Retina (tissue), 1 donor: ENCODE data around the gene TP63.
"Not testable (repeated sequence)": the region's sequence is repeated elsewhere in the genome, so short reads cannot be mapped to it uniquely, and the experiment has no call there.

Experiments
- DNase-seq: peaks from one replicate; pipeline ENCODE4 v3.0.0-alpha.2; 2016

The TP63 gene

DNA sequence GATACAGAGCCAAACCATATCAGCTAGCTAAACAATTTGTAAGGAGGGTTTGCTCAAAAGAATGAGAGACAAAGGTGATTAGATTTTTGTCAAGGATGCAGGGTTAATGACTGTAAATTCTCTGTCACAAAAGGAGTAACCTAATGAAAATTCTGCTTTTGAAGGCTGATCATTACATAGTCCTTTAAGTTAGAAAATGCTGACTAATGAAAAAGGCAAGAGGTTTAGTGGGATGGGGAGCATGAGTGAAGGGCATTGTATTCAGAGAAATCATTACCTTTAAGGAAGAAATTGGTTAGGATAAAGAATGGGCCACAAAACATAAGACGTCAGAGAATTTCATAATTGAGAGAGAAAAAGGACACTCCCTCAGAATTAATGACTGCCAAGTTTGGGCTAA is 97.7 kb downstream of the TP63 start:
- no peak for DNase-seq

DNA sequence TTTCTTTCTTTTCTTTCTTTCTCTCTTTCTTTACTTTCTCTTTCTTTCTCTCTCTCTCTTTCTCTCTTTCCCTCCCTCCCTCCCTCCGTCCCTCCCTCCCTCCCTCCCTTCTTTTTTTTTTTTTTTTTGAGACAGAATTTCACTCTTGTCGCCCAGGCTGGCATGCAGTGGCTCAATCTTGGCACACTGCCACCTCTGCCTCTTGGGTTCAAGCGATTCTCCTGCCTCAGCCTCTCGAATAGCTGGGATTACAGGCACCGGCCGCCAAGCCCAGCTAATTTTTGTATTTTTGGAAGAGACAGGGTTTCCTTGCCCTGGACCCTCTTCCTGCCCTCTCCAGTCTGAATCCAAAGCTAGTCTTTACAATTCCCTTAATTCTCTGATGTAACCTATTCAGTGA is 102.9 kb downstream of the TP63 start:
- no peak for DNase-seq

DNA sequence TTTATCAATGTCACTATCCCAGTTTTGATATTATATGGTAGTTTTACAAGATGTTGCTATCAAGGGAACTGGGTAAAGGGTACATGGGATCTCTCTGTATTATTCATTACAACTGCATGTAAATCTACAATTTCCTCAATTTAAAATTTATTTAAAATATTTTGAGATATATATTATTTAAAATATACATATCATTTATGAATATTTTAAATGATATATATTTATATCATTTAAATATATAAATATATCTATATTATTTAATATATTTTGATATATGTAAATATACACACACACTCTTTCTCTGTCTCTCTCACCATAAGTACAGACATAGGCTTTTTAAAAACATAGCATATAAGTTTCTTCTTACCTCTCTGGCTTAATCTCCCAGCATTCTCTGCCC is 104.7 kb downstream of the TP63 start:
- DNase-seq: no peak

DNA sequence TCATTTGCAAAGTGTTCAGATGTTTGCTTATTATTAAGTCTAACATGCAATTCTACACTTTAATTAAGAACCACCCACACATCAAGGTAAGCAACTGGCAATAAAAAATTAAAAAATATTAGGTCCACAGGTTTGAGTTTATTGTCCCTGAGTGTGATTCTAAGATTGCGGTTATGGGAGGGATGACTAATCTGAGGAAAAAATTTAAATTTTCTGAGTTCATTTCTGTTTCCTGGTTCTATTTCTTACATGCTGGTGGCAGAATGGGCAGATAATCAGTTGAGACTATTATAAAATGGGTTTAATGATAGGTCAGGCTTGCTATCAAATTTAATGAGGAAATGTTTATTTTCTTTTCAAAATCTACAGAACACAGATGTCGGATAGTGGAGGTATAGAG is 105.9 kb downstream of the TP63 start:
- no peak for DNase-seq

DNA sequence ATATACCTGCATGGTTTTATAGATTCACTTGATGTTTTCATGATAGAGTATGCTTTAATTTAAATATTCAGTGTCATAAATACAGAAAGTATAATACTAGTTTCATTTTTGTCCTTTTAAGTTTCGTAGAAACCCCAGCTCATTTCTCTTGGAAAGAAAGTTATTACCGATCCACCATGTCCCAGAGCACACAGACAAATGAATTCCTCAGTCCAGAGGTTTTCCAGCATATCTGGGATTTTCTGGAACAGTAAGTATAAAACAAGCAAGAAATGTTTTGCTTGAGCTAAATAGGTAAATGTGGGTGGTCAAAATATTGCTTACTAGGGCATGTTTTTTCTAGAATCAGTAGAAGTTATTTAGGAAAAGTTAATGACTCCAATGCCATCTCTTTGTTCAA is 106.4 kb downstream of the TP63 start:
- no peak for DNase-seq

DNA sequence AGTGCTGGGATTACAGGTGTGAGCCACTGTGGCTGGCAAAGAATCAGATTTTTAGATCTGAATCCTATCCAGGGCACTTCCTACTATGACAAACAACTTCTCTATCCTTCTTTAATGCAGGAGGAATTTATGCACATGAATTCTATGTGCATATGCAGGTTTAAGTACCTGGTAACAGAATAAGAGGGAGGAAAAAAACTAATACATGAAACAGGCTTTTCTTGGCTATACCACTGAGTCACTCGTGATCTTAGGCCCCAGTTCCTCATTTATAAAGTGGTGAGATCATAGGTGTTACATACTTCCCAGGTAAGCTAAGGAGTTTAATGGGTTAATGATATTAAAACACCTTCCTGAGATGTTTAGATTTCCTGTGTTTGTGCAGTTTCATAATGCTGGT is 108.2 kb downstream of the TP63 start:
- no peak for DNase-seq

DNA sequence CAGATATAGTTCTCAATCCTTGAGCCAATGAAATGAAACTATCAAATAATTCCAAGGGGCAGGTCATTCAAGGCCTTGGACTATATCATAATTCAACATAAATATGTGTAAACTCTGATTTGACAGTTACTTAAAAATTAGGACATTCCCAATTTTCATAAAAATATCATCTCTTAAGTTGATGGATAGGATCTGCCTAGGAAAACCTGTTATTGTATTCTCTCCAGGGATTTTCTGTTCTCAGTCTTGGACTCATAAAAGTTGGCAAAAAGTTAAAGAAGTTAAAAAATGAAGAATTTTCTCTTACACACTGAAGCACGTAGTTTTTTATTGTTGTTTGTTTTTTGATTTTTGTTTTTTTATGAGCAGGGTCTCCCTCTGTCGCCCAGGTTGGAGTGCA is 109.0 kb downstream of the TP63 start:
- no peak for DNase-seq

DNA sequence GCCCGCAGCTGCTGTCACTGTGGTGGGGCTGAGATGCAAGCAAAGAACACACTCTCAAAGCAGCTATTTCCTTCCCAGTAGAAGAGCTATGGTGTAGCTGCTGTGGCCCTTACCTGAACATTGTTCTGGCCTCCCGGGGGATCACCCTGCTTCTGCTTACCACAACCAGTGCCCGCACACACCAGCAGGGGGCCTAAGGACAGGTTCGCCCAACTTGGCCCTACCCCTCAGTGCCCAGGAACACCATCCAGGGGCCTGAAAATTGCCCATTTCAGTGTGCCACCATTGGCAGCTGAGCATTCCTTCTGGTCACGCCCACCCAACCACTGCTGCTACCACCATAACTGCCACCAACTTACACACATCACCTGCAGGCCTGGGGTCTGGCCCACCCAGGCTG is 113.0 kb downstream of the TP63 start:
- DNase-seq: no peak

DNA sequence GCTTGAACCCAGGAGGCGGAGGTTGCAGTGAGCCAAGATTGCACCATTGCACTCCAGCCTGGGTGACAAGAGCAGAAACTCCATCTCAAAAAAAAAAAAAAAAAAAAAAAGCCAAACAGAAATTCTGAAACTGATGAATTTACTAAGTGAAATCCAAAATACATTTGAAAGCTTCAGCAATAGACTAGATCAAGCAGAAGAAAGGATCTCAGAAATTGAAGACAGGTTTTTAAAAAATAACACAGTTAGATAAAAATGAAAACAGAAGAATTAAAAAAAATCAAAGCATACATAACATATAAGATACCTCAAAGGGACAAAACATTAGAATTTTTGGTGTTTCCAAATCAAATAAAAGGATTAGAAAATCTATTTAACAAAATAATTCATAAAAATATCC is 114.4 kb downstream of the TP63 start:
- DNase-seq: no peak

DNA sequence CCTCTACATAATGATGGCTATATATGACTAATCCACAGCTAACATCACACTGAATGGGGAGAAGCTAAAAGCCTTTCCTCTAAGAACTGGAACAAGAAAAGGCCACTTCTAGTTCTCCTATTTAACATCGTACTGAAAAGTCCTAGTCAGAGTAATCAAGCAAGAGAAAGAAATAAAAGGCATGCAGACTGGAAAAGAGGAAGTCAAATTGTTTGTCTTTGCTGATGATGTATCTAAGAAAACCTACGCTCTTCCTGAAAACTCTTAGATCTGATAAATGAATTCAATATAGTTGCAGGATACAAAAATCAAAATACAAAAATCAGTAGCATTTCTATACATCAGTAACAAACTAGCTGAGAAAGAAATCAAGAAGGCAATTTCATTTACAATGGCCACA is 116.9 kb downstream of the TP63 start:
- DNase-seq: no peak

DNA sequence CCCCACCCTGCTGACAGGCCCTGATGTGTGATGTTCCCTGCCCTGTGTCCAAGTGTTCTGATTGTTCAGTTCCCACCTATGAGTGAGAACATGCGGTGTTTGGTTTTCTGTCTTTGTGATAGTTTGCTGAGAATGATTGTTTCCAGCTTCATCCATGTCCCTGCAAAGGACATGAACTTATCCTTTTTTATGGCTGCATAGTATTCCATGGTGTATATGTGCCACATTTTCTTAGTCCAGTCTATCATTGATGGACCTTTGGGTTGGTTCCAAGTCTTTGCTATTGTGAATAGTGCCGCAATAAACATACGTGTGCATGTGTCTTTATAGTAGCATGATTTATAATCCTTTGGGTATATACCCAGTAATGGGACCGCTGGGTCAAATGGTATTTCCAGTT is 119.8 kb downstream of the TP63 start:
- not testable (repeated sequence) for DNase-seq

DNA sequence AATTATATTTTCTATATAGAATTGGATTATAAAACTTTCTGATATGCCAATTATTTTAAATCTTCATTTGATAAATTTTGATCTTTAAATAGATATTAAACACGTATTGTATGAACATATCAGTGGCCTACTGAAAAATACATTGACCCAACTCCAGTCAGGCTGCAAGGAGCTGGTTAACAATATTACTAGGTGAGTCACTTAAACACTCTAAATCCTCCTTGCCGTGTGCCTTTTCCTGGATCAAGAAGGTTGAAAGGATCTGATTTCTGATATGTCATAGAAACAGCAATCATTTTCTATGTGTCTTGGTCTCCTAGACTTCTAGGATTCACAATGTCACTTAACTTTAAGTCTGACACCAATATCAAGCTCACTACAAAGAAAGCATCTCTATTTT is 123.2 kb downstream of the TP63 start:
- DNase-seq: no peak

DNA sequence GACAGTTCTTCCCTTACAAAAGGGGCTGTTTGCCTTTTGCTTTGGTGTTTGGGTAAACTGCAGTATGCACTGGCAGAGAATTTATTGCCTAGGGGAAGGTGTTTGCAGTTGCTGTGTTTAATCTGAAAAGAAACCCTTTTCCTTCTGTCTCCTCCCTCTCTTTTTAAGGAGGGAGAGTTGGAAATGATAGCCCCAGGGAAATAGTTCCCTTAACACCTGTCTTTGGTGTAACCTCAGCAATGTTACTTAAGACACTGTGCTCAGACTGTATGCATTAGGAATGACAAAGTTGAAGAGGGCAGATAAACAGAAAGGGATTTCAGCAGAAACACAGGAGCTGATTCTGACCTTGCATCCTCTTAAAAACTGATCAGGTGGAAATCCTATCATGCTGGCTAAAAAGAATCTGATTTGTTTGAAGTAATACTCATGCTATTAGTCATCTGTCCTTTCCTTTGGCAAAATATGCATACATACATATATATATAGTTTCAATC is 125.4 kb downstream of the TP63 start:
- DNase-seq: no peak

DNA sequence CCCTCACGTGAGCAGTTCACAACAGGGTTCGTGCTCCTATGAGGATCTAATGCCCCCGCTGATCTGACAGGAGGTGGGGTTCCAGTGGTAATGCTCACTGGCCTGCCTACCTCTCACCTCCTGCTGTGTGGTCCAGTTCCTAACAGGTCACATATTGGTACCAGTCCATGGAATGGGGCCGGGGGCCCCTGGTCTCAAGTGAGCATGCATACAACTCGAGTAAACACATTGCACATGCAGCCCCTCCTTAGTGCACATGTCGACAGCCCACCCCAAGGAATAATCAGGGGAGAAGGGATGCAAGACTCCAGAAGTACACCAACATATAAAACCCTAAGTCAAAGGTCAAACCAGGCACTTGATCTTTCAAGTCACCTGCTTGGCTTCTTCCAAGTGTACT is 127.0 kb downstream of the TP63 start:
- no peak for DNase-seq

DNA sequence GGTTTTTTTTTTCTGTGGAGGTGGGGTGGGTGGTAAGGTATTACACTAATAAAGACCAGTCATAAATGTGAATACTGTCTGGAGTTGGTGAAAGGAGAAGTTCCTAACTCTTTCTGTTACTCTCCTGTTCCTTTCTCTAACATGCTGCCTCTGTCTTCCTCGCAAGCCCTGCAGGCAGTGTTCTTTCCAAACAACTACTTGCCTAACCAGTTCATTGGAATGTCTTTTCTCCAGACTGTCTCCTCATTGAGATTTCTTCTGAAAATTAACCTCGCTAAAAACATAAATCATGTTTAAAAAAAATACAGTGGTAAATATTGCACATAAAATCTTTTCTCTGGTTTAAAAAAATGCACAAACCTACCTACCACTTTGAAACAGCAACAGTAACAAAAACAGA is 135.2 kb downstream of the TP63 start:
- no peak for DNase-seq

DNA sequence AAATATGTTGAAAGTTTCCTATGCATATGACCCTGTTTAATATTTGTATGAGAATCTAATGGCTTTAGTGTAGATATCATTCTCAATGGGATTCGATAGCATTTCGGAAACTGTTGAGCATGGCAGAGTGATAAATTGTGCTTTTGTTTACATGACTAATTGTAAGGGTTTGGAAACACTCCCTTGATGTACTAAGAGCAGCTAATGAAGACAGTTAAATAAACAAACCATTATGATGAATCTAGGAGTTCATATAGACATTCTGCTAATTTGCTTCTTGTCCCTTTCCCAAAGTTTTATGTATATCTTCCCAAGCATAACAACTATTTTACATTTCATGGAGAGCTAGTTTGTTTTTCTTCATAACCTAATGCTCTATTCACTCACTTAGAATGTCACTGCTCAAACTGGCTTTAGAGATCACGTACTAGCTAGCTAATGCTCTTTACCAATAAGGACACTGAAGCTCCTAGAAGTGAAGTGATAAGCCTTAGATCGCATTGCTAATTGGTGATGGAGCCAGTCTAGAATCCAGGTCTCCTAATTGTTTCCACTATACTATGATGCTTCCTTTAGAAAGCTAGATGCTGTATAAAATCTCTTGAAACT is 140.8 kb downstream of the TP63 start:
- no peak for DNase-seq

DNA sequence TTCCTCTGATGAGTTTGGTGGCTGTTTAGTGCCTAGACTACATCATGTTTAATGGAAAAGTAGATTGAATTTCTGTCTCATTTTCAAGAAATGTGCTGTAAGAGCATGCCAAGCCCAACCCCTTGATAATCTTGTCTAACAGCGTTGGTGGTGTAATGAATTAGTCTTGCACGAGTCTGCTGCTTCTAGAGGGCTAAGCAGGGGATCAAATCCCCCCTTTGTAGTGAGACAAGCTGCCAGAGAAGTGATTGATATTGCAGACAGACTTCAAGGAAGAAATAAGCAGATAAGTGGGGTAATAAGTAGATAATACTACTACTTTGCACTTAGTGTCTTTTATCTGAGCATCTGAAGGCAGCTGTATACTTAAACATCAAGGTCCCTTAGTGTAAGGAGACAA is 141.4 kb downstream of the TP63 start:
- no peak for DNase-seq

DNA sequence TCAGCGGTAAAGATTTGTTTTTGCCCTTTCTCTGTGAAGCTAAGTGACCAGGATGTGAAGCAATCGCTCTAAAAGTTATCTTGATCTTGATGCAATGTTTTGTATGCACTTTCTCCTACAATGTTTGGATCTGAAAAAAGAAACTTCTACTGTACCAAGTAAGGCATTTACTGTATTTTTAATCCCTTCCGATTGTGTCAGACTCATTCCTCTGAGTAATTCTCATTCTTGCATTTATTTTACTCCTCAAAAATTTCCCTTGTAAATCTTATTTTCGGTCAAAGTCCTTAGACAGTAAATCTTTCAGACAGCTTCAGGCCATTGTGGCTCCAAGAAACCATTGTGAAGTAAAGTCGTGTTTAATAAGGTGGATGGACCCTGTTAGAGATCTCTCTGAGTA is 141.9 kb downstream of the TP63 start:
- DNase-seq: no peak

DNA sequence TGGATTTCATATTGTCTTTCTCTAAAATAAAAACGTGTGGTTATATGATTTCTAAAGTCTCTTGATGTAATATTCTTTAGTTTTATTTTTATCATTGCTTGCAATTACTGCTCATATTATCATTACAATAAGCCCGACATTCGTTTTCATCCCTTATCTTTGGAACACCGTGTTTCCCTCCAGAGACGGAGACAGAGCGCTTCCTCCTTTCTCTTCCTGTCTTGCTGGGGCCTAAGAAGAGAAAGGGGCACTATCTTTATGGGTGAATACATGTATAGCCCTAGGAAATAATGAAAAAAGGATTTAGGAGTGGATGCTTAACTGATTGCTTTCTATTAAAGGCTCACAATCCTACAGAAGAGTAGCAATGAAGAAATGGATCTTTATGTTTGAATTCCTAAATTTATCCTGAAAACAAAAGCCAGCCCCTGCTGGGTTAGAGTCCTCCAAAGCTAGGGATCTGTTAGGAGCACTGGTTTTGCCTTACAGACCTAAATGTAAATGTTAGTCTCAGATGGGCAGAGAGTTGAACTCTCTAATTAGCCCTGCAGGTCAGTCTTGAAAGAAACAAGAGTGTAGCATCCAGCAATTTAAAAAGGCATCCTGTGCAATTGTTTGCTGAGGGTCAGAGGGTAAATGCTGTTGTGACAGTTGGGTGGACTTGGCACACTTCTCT is 145.1 kb downstream of the TP63 start:
- no peak for DNase-seq

DNA sequence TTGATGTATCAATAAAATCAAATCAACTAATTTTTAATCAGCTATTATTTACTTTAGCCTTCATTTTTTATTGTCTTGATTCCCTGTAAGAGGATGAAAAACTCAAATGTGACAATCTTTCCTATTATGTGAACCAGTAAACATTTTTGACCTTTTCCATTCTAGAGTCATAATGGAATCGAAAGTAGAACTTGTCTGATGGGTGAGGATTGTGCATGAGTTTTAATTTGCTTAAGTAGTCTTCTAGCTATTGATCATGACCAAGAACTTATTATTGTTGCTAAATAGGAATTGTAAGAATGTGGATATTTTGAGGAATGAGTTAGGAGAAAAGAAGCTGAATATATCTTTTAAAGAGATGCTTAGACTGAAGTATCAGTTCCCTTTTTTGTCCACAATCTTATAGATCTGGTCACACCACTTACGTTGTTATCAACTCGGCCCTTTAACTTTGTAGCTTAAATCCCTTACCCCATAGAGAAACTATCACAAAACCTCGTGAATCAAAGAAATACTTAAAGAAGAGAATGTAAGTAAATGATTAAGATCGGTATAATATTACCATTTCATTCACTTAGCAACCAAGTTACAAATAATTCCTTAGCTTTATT is 147.3 kb downstream of the TP63 start:
- DNase-seq: no peak

DNA sequence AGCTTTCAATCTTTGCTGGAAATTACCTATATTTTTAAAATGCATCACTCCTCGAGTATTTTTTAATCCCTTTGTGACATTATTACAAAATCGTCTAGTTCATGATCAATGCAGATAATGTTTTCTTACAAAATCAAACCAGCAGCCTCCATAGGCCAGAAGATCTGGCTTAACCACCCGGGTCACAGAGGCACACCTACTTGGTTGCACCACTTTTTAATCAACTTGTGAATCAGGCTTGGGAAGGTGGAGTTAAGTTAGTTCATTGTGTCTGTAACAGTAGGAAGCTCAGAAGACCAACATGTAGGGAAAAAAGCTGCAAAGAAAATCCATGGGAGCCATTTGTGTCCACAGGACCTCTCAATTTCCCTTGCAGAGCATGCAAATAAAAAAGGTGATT is 148.0 kb downstream of the TP63 start:
- no peak for DNase-seq

DNA sequence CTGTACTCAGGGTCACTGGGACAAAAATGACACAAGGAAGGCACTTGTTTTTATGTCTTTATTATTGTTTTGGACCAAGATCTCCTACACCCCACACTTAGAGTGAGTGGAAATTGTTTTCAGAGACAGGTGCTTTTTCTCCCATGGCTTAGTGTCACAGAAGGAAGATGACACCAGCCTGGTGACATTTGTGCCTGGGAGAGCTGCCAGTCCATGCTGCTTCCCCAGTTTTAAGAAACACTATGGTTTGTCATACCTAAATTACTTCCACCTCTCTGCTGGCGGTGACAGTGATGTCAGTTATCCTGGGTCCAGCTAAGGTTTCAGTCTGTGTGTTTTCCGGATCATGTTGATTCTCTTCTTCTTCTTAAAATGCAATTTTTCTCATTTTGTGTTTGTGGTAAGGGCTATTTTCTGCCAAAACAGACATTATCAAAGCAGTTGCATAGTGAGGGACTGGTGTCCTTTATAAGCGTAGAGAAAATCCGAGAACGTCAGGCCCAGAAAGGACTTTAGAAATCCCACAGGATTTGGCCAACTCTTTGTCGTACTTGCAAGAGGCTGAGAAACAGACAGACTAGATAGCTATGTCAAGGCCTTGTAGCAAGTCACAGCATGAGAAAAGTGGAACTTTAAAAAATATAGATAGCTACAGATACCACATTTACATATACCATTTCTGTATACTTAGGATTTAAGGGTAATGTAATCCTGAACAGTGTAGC is 149.5 kb downstream of the TP63 start:
- DNase-seq: no peak

DNA sequence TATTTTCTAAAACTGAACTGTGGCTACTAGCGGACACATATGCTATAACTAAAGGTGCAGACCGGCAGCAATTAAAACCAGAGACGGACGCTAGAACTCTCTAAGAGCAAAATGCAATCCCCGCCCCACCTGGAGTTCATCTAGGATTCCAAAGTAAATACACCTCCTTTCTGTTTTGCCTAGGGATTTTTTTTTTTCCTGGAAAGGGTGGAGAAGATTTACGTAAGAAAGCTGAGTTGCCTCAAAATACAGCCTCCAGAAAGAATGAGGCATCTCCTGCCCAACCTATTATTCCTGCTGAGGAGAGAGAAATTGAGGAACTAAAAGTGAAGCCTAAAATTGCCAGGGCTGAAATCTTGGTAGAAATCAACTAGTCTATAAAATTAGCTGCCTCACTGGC is 150.2 kb downstream of the TP63 start:
- DNase-seq: no peak

DNA sequence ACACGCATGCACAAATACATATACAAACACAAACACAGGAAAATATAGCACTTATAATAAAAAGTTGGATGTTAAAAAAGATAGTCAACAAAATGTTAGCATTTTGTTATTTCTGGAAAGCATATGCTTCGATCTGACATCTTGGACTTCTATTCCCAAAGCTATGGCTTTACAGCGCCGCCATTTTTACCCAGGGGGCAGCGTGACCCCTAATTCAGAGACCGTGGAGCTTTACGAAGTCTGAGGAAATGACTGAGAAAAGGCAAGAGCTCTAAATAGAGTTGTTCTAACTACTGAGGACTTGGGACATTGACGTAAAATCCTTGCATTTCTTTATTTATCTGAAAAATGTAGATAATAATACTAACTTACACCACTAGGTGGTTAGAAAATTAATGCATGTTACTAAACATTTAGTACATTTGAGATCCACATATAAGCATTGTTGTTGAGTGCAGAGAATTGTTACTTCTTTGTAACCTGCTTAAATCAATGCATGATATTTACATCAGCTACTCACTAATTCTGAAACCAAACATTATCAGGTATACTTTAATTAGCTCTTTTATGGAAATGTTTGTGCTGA is 155.4 kb downstream of the TP63 start:
- DNase-seq: no peak
